PC-3 (cell line): ENCODE measurements around the gene RABGGTA. TPM values are rescaled to one million over a fixed set of nuclear protein-coding genes. Genes with fewer than 3 reads are reported as not detected.

Source experiments
- ATAC-seq: fragments of 200-7000 bp; cut with Tn5 transposase; 2 replicates; pipeline ENCODE4 v1.9.1; 2020; ENCODE audit warnings: mild to moderate bottlenecking, moderate library complexity
- BruUV-seq: library from RNA; stranded (reverse); fragments of 400-500 nt; replicated peaks from 2 replicates; lab custom pipeline; 2021; lab: Mats Ljungman, UMichigan
- CTCF ChIA-PET: fragments of 300-600 bp; sonication (Branson Sonifier 250); formaldehyde crosslinking; loops from one replicate; lab custom pipeline; 2022; ENCODE audit warnings: antibody characterized with exemption; lab: Charles Lee
- POLR2A ChIA-PET: fragments of 300-600 bp; sonication (Branson Sonifier 250); formaldehyde crosslinking; loops from one replicate; lab custom pipeline; 2022; ENCODE audit warnings: antibody characterized with exemption; ENCODE audit not compliant: unreplicated experiment; lab: Charles Lee
- DNase-seq: peaks from one replicate; pipeline ENCODE4 v3.0.0-alpha.2; 2015
- H2AFZ ChIP-seq: fragments of 300-600 bp; sonication (generic); 2 replicates; pipeline ENCODE4 v1.6.0; 2016; ENCODE audit warnings: antibody characterized with exemption, low read length
- H3F3A ChIP-seq: fragments of 300-600 bp; sonication (generic); one replicate; pipeline ENCODE4 v1.6.0; 2017; ENCODE audit warnings: antibody characterized with exemption, low read length, control low read depth, mild to moderate bottlenecking; ENCODE audit not compliant: unreplicated experiment
- H3K27ac ChIP-seq: fragments of 300-600 bp; sonication (generic); 2 replicates; pipeline ENCODE4 v1.5.1; 2016; ENCODE audit warnings: mild to moderate bottlenecking, low read length
- H3K27me3 ChIP-seq: fragments of 300-600 bp; sonication (generic); 2 replicates; pipeline ENCODE4 v1.6.1; 2016; ENCODE audit warnings: low read length, mixed read lengths
- H3K36me3 ChIP-seq: fragments of 300-600 bp; sonication (generic); 2 replicates; pipeline ENCODE4 v1.6.1; 2016; ENCODE audit warnings: low read depth, mixed run types, low read length, mixed read lengths
- H3K4me1 ChIP-seq: fragments of 300-600 bp; sonication (generic); 2 replicates; pipeline ENCODE4 v1.5.1; 2016; ENCODE audit warnings: low read length; ENCODE audit not compliant: insufficient read depth
- H3K4me2 ChIP-seq: fragments of 300-600 bp; sonication (generic); 2 replicates; pipeline ENCODE4 v1.6.0; 2016; ENCODE audit warnings: low read length
- H3K4me3 ChIP-seq: fragments of 300-600 bp; sonication (generic); 2 replicates; pipeline ENCODE4 v1.5.1; 2016; ENCODE audit warnings: mild to moderate bottlenecking, low read length, mixed read lengths
- H3K79me2 ChIP-seq: fragments of 300-600 bp; sonication (generic); 2 replicates; pipeline ENCODE4 v1.6.1; 2017; ENCODE audit warnings: low read length, mixed read lengths
- H3K9ac ChIP-seq: fragments of 300-600 bp; sonication (generic); 2 replicates; pipeline ENCODE4 v1.6.0; 2016; ENCODE audit warnings: mild to moderate bottlenecking, low read length
- H3K9me2 ChIP-seq: fragments of 300-600 bp; sonication (generic); replicated peaks from 2 replicates; pipeline ENCODE4 v1.6.1; 2016; ENCODE audit warnings: mixed run types, low read length, mixed read lengths
- H3K9me3 ChIP-seq: fragments of 300-600 bp; sonication (generic); 2 replicates; pipeline ENCODE4 v1.6.1; 2016; ENCODE audit warnings: low read length, mixed read lengths
- H4K20me1 ChIP-seq: fragments of 300-600 bp; sonication (generic); 2 replicates; pipeline ENCODE4 v1.6.1; 2016; ENCODE audit warnings: low read length, mixed read lengths
- EZH2 ChIP-seq: fragments of 300-600 bp; sonication (generic); IDR thresholded peaks from one replicate; pipeline ENCODE4 v1.6.1; 2017; ENCODE audit warnings: antibody characterized with exemption, mild to moderate bottlenecking, low read length; ENCODE audit not compliant: unreplicated experiment
- EZH2phosphoT487 ChIP-seq: fragments of 300-600 bp; sonication (generic); IDR thresholded peaks from 2 replicates; pipeline ENCODE4 v1.6.1; 2018; ENCODE audit warnings: mild to moderate bottlenecking, antibody characterized with exemption, low read length, borderline replicate concordance
- intact Hi-C: fragments of 100-400 bp; cut with micrococcal nuclease; formaldehyde crosslinking; loops from 2 replicates; pipeline ENCODE4 v1.9.0; 2023
- total RNA-seq: library from RNA; depleted of rRNA; stranded (reverse); fragments of >200 nt; gene quantifications from 2 replicates; pipeline ENCODE4 v1.2.3, GENCODE V29; 2014
- TF ChIP-seq, protein P1 (sequence below): fragments of 300-600 bp; sonication (generic); conservative IDR thresholded peaks from 2 replicates; pipeline ENCODE4 v1.5.1; 2017; ENCODE audit warnings: antibody characterized with exemption, low read depth, mild to moderate bottlenecking, low read length

The RABGGTA gene
- total RNA-seq, 1 experiment from 2014 or later: 39.2 TPM

DNA sequence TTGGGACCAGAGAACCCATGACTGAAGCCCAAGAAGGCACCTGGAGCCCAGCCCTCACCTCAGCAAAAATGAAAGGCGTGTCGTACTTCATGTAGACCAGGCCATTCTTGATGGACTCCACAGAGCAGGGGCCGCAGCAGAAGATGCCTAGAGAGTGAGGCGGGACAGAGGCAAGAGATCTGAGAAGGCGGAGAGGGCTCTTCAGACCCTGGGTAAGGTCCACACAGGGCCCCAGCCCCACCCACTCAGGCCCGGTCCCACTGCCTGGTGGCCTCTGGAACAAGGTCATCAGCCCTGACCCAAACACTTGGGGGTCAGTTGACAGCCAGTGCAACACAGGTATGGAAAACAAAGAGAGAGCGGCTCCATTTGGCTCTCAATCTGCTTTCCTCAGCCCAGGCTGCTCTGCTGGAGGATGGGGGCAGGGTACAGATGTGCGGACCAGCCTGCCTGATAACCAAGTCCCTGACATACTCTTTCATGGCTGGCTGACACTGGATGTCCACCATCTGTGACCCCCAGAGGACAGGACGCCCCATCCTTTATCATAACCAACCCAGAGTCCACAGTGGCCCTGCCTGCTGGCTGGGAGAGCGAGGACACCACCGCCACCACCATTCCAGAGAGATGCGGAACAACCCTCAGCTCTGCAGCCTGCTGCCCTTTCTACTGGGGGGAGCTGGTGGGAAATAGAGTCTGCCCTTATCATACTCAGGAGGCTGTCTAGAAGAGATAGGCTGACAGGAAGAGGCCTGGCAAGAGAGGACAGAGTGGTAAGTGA, 15.3 kb downstream of the RABGGTA start:
- H3K4me3 ChIP-seq: no peak overlapping the region
- ChIA-PET CTCF (no interaction called here), POLR2A (no interaction called here)
- H3K9me2 ChIP-seq: no peaks in the 10 kb centered on the region
- no peak overlapping the region for H3K9ac ChIP-seq
- H4K20me1 ChIP-seq: no peaks in the 10 kb centered on the region
- no peaks in the 10 kb centered on the region for H3K27me3 ChIP-seq
- H3K36me3 ChIP-seq: no peaks in the 10 kb centered on the region
- no peak overlapping the region for H3K27ac ChIP-seq
- TF ChIP-seq, protein P1, sequence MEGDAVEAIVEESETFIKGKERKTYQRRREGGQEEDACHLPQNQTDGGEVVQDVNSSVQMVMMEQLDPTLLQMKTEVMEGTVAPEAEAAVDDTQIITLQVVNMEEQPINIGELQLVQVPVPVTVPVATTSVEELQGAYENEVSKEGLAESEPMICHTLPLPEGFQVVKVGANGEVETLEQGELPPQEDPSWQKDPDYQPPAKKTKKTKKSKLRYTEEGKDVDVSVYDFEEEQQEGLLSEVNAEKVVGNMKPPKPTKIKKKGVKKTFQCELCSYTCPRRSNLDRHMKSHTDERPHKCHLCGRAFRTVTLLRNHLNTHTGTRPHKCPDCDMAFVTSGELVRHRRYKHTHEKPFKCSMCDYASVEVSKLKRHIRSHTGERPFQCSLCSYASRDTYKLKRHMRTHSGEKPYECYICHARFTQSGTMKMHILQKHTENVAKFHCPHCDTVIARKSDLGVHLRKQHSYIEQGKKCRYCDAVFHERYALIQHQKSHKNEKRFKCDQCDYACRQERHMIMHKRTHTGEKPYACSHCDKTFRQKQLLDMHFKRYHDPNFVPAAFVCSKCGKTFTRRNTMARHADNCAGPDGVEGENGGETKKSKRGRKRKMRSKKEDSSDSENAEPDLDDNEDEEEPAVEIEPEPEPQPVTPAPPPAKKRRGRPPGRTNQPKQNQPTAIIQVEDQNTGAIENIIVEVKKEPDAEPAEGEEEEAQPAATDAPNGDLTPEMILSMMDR: no peak
- no peak for TF ChIP-seq EZH2
- no peak for TF ChIP-seq EZH2phosphoT487
- H2AFZ ChIP-seq: no peak overlapping the region
- peaks cover 18% of the 10 kb centered on the region; the same call in 1 of the 2 replicates for H3K4me1 ChIP-seq
- no peaks in the 10 kb centered on the region for H3K9me3 ChIP-seq
- no peaks in the 10 kb centered on the region for H3K79me2 ChIP-seq
- BruUV-seq: no TSS peak
- ATAC-seq (no peak), DNase-seq (no peak)
- intact Hi-C loops: no loop called here
- H3K4me2 ChIP-seq: no peak overlapping the region
- no peaks in the 10 kb centered on the region for H3F3A ChIP-seq

DNA sequence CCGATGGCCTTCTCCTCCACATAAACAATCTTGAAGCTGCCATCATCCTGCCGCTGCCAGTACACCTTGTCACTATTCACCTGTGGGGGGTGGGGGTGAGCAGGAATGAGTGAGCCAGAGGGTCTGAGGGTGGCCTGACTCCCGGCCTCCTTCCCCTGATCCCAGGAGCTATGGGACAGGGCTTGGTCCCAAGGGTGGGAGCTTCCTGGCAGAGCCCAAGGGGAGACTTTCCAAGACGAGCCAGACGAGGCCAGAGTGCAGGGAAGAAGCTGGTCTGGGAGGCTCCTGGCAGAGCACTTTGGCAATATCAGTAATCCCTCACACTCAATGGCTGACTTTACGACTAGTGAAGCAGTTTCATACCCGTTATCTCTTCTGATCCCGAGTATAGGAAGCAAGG, 16.0 kb downstream of the RABGGTA start:
- no peaks in the 10 kb centered on the region for H3K9me2 ChIP-seq
- POLR2A ChIA-PET: no interaction called here
- TF ChIP-seq EZH2 (no peak), EZH2phosphoT487 (no peak)
- TF ChIP-seq, protein P1: no peak

More for the DNA sequence above, 16.0 kb downstream of the RABGGTA start:
- Histone ChIP-seq H3K4me3 (no peak overlapping the region), H2AFZ (no peak overlapping the region), H3K9ac (no peak overlapping the region), H3K4me2 (no peak overlapping the region), H3K4me1 (peaks cover 18% of the 10 kb centered on the region; the same call in 1 of the 2 replicates), H3K27me3 (no peaks in the 10 kb centered on the region), H3F3A (no peaks in the 10 kb centered on the region), H3K79me2 (no peaks in the 10 kb centered on the region), H3K9me3 (no peaks in the 10 kb centered on the region), H3K36me3 (no peaks in the 10 kb centered on the region), H3K27ac (no peak overlapping the region), H4K20me1 (no peaks in the 10 kb centered on the region)
- BruUV-seq: no TSS peak
- no peak for DNase-seq
- intact Hi-C loops: no loop called here
- CTCF ChIA-PET: no interaction called here
- ATAC-seq: no peak
